HG02610 (cell line): ENCODE measurements around the gene ANKRD24.
"Not testable (repeated sequence)": the region's sequence is repeated elsewhere in the genome, so short reads cannot be mapped to it uniquely, and the experiment has no call there.

ENCODE experiments used
- ATAC-seq: cut with Tn5 transposase; IDR thresholded peaks from one replicate; pipeline ENCODE4 v1.9.1; 2021; ENCODE audit warnings: mild to moderate bottlenecking, moderate library complexity; ENCODE audit not compliant: unreplicated experiment

The ANKRD24 gene

GRCh38 chr19:4267101-4267900 lies 84.8 kb downstream of the ANKRD24 start:
- no peak for ATAC-seq

- no peak for ATAC-seq
Observed at GRCh38 chr19:4267901-4268815, 85.7 kb downstream of the ANKRD24 start.

- ATAC-seq: no peak
Observed at GRCh38 chr19:4268816-4269430, 86.4 kb downstream of the ANKRD24 start.

GRCh38 chr19:4272894-4273293 lies 90.4 kb downstream of the ANKRD24 start:
- ATAC-seq: no peak

- ATAC-seq: not testable (repeated sequence)
Observed at GRCh38 chr19:4274321-4274686, 91.8 kb downstream of the ANKRD24 start.
